BE2C (cell line): ENCODE data around the gene F10.

Experiments
- DNase-seq: peaks from one replicate; pipeline ENCODE4 v3.0.0-alpha.2; 2020
- H3K27me3 ChIP-seq: fragments of 250-450 bp; sonication (Bioruptor Pico); 2 replicates; pipeline ENCODE4 v1.5.1; 2020; ENCODE audit warnings: mild to moderate bottlenecking
- H3K36me3 ChIP-seq: fragments of 250-450 bp; sonication (Bioruptor Pico); 2 replicates; pipeline ENCODE4 v1.5.1; 2020; ENCODE audit warnings: mild to moderate bottlenecking
- H3K4me1 ChIP-seq: fragments of 250-450 bp; sonication (Bioruptor Pico); 2 replicates; pipeline ENCODE4 v1.5.1; 2020
- H3K4me3 ChIP-seq: 2 replicates; pipeline ENCODE4 v1.5.1; 2011; ENCODE audit warnings: low read depth, low read length
- H3K9me3 ChIP-seq: fragments of 250-450 bp; sonication (Bioruptor Pico); 2 replicates; pipeline ENCODE4 v1.5.1; 2020
- CTCF ChIP-seq: IDR thresholded peaks from 2 replicates; pipeline ENCODE4 v1.5.1; 2012; ENCODE audit warnings: mild to moderate bottlenecking, low read depth, low read length

The F10 gene

GRCh38 chr13:113090415-113090770, 32.2 kb upstream of the F10 start:
- Histone ChIP-seq H3K9me3 (no peaks in the 10 kb centered on the region), H3K36me3 (no peaks in the 10 kb centered on the region), H3K4me3 (no peak overlapping the region), H3K27me3 (no peaks in the 10 kb centered on the region), H3K4me1 (no peaks in the 10 kb centered on the region)
- DNase-seq, result peak; percentile 3
- no peak for TF ChIP-seq CTCF

GRCh38 chr13:113090806-113091205, 31.8 kb upstream of the F10 start:
- Histone ChIP-seq H3K4me1 (no peaks in the 10 kb centered on the region), H3K9me3 (no peaks in the 10 kb centered on the region), H3K4me3 (no peak overlapping the region), H3K27me3 (no peaks in the 10 kb centered on the region), H3K36me3 (no peaks in the 10 kb centered on the region)
- no peak for TF ChIP-seq CTCF
- peak; percentile 1 for DNase-seq

- H3K4me3 ChIP-seq, result no peak overlapping the region
- DNase-seq, result peak; percentile 6
- H3K27me3 ChIP-seq, result no peaks in the 10 kb centered on the region
- H3K9me3 ChIP-seq, result no peaks in the 10 kb centered on the region
- no peaks in the 10 kb centered on the region for H3K36me3 ChIP-seq
- no peak for TF ChIP-seq CTCF
- H3K4me1 ChIP-seq, result no peaks in the 10 kb centered on the region
These were observed 31.3 kb upstream of the F10 start for GRCh38 chr13:113091211-113091771.

- DNase-seq, result peak; percentile 5
- no peaks in the 10 kb centered on the region for H3K27me3 ChIP-seq
- TF ChIP-seq CTCF, result no peak
- no peak overlapping the region for H3K4me3 ChIP-seq
- H3K9me3 ChIP-seq, result no peaks in the 10 kb centered on the region
- H3K36me3 ChIP-seq, result no peaks in the 10 kb centered on the region
- H3K4me1 ChIP-seq, result no peaks in the 10 kb centered on the region
These were observed 30.5 kb upstream of the F10 start for GRCh38 chr13:113091891-113092775.

- H3K36me3 ChIP-seq, result no peaks in the 10 kb centered on the region
- H3K9me3 ChIP-seq, result no peaks in the 10 kb centered on the region
- DNase-seq, result no peak
- H3K4me1 ChIP-seq, result no peaks in the 10 kb centered on the region
- TF ChIP-seq CTCF, result no peak
- no peak overlapping the region for H3K4me3 ChIP-seq
- H3K27me3 ChIP-seq, result no peaks in the 10 kb centered on the region
These were observed 29.6 kb upstream of the F10 start for GRCh38 chr13:113092776-113093579.
